Activated T-cell treated with anti-CD3 and anti-CD28 coated beads for 24 hours (primary cell): ENCODE data around the gene OR2D2.
"Not testable (repeated sequence)": the region's sequence is repeated elsewhere in the genome, so short reads cannot be mapped to it uniquely, and the experiment has no call there.

Source experiments
- DNase-seq: peaks from one replicate; pipeline ENCODE4 v3.0.0-alpha.2; 2020; ENCODE audit warnings: low read depth

Gene OR2D2

DNA sequence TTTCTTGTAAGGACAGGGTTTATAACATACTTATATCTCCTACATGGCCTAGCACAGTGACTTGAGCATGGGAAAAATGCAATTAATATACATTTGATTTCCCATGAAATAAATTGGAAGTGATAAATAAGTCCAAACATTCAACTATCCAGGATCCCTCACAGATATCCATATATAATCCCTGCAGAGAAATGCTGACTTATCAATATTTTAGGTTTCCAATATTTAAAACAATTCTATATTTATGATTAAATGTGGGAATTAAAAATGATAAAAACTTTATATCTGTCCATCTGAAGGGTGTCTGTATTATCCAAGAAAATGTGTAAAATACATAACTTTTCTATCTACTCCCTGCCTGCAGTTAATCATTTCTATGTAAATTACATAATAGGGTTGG lies 9.5 kb downstream of the OR2D2 start:
- DNase-seq, result no peak

DNA sequence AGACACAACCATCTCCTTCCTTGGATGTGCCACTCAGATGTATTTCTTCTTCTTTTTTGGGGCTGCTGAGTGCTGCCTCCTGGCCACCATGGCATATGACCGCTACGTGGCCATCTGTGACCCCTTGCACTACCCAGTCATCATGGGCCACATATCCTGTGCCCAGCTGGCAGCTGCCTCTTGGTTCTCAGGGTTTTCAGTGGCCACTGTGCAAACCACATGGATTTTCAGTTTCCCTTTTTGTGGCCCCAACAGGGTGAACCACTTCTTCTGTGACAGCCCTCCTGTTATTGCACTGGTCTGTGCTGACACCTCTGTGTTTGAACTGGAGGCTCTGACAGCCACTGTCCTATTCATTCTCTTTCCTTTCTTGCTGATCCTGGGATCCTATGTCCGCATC lies 15.4 kb downstream of the OR2D2 start:
- no peak for DNase-seq

DNA sequence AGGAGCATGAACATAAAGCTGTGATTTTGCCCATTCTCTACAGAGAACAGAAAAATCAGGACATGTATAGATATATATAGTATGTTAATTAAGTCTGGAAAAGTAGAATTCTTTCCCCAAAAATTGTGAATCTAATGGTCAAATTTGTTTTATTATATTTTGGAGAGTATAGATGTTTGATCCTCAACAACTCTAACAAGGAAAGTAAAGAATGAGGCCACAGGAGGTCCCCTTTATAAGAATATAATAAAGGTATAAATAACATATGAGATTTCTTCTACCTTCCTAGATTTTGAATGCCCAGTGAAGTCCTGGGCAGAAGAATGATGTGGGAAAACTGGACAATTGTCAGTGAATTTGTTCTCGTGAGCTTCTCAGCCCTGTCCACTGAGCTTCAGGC lies 16.0 kb downstream of the OR2D2 start, which contains the start of gene OR10A4:
Gene OR10A4, plus strand, starts transcription at position 301 of the 400 bp plus-strand sequence. Its CDS starts 23 bp downstream, at position 324.
- no peak for DNase-seq

DNA sequence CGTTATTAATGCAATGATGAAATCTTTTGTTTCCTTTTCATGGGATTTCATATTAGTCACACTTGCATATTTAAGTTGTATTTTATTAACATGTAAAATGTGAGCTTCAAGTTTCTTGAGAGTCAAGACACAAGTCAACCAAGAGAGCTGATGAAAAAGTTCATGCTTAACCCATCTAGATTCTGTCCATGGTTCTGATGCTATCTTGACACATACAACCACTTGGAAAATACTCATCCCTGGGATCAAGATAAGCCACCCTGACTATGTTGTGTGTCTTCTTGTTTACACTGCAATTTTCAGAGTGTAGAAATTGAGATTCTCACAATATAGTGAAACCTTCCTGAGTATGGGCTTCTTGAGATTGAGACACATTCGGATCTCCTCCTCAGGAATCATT lies 16.5 kb downstream of the OR2D2 start:
- no peak for DNase-seq

DNA sequence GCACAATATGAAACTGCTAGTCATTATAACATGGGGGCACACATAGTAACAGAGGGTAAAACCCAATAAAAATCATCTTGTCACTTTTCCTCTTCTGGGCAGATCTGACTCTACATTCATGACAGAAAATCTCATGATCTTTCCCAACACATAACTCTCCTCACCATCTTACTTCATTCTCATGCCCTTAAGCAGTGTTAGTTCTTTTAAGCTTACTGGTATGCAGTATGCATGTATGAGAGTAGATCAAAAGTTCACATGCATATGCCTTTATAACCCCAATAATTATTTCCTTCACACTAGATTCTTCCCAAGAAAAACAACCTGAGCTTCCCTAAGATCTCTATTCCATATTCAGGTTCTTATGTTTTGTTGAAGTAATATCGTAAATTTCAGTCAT lies 21.0 kb downstream of the OR2D2 start:
- DNase-seq, result no peak

DNA sequence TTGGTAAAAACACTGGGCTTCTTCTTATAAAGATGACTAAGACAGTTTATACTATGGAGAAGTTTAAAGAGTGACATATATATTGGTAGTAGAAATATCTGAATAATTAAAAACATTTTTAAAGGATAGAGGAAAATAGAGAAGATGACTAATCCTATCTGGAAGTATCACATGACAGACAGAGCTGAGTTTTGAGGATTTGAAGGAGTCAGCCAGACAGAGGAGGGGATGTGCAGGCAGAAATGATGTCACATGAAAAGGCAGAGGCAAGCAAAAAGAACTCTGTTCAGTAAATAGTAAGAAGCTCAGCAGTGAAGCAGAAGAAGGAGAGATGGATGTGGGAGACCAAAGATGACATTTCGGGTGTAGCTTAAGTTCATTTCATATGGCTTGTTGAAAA lies 27.9 kb downstream of the OR2D2 start:
- no peak for DNase-seq

DNA sequence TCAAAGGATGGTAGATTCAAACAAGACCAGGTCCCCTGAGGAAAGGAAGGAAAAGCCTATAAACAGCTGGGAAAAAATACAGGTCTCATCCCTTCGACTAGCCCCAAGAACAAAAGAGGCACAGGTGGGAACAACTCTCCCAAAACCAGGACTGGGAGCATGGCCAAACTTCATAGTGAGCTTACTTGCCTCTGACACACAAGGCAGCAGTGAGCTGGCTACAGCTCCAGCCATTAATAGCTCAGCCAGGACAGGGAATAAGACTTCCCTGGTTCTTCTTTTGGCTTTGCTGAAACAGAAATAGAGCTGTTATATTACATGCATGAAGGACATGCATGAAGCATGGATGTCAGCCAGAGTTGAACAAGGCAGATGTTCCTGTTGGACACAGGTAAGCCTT lies 29.3 kb downstream of the OR2D2 start, which contains the start of gene OR10A2:
Gene OR10A2, plus strand, starts transcription at position 97 of the 400 bp plus-strand sequence. CDS start 6,698 bp downstream, outside the sequence.
- no peak for DNase-seq

DNA sequence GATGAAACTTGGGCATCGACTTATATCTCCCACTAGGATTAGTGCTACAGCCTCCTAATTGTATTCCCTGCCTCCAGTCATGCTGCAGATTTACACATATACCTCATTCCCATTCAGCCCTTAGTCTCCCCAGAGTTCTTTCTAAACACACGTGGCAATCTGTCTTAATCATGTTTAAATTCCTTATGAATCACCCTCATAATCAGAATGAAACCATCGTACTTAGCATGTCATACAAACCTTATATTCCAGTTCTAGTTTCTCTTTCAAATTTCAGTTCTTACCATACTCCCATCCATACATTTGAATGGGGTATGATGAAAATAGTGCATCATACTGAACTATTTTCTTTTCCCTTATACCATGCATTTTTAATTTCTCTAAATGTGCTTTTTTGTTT lies 35.4 kb downstream of the OR2D2 start:
- no peak for DNase-seq

DNA sequence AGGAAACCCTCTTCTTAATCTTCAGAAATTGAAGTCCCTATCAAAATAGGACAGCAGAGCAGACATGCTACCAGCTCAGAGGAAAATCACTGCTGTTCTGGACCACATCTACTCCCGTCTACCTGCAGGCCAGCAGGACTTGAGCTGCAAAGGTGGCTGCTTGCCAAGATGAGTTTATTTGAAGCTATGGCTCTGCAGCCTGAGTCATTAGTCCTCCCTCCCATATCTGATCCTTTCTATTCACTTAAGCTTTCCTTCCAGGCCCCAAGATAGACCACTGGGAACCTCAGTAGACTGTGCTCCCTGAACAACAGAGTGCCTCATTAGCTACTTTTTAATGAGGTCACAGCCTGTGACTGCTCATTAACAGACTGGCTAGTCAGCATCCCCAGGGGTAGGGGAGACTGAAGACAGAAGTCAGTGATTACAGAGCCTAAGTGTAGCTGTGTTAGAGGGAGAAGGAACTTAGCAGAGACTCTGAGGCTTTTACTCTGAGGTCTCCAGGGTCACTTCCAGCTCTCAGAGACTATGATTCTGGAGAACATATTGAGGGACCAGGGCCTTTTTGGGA lies 36.2 kb downstream of the OR2D2 start:
- no peak for DNase-seq

DNA sequence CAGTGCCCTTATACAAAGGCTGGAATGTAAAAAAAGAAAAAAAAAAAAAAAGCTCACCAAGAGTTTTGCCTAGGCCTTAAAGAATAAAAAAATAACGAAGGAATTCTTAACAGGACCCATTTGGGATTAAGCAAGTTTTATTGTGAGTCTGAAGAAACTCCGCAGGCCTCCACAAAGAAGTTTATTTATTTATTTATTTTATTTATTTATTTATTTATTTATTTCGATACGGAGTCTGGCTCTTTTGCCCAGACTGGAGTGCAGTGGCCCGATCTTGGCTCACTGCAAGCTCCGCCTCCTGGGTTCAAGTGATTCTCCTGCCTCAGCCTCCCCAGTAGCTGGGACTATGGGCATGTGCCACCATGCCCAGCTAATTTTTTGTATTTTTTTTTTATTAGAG lies 37.5 kb downstream of the OR2D2 start:
- not testable (repeated sequence) for DNase-seq

DNA sequence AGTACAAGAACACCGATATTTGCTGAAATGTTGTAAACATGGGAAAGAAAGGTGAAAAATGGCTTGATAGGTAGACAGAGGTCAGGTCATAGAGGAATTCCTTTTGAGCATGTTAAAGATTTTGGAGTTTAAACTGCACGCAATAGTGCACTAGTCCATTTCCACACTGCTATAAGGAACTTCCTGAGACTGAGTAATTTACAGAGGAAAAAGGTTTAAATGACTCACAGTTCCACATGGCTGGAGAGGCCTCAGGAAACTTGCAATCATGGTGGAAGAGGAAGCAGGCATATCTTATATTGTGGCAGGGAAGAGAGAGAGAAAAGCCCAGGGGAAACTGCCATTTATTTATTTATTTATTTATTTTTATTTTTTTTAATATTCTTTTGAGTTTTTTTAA lies 41.8 kb downstream of the OR2D2 start:
- no peak for DNase-seq

DNA sequence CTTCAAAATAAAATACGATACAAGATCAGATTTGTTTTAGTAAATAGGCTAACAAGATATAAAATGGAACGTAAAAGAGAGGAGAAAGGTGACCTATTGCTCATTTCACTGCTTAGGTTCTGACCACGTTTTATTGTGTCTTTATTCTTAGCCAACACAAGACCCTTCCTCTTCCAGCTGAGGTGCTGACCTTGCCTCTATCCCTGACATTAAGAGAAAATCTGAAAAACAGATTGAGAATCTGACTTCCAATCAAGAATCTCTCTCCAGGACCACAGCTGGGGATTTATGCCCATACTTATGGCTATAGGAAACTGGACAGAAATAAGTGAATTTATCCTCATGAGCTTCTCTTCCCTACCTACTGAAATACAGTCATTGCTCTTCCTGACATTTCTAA lies 46.9 kb downstream of the OR2D2 start, which contains the start of gene OR10A5:
Gene OR10A5, plus strand, starts transcription at position 301 of the 400 bp plus-strand sequence. Its CDS starts 0 bp downstream, at position 301.
- DNase-seq, result no peak

DNA sequence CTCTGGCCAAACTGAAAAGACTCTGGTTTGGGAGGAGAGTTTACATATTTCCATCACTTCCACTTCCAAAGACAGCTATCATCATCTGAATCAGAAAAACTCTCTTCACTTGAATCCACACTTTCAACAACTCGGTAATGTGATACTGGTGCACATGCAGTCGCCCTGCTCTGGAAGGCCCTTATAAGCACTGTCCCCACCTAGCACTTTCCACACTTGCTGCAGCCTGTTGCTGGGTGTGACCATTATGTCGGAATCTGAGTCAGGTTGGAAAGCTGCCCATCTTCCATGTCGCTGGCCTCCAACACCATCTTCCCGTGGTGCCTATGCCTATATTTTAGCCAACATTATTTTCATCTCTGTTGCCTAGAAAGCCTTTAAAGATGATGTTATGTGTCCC lies 47.9 kb downstream of the OR2D2 start:
- no peak for DNase-seq

DNA sequence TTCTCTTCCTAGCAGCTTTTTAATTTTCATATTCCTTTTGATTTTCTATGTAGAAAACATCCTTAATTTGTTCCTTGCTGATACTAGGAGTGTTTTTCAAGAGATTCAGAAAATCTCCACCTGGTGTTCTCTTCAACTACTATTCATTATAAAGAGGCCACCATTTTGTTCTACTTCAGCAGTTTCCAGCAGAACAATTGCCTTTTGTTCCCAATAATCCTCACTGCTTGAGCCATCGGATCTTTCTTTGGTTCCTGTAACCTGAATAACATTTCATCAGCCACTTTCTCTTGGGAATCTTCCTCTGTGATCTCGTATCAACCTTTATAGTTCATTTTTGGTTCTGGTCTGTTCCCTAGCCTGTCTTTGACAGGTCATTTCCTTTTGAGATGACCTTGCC lies 48.6 kb downstream of the OR2D2 start:
- no peak for DNase-seq

DNA sequence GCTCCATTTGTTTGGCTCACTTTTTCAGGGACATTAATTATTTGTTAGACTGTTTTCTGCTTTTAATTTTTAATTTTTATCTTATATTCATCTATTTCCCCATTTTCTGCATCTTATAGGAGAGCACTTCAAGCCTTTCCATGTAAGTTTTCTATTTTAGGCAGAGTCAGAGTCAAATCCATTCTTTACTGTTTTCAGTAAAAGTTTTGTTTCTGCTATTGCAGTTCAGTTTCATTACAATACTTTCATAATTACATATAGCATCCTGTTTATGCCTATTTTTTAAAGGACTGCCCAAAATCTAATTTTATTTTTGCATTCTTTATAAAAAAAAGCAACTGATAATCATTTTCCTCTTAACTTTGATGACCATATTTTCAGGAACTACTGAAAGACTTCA lies 50.6 kb downstream of the OR2D2 start:
- DNase-seq, result no peak
